GM18951 (cell line): ENCODE measurements around the gene XXYLT1.

Source experiments
- POLR2A ChIP-seq: IDR thresholded peaks from 4 replicates; pipeline ENCODE4 v1.6.1; 2011; ENCODE audit warnings: mild to moderate bottlenecking; ENCODE audit not compliant: insufficient read length, insufficient read depth; ENCODE audit errors: extremely low read depth
- in situ Hi-C: fragments of 300-500 bp; cut with MboI; formaldehyde crosslinking; loops from one replicate; pipeline ENCODE4 v1.12.0; 2022; ENCODE audit warnings: low sequenced_read_pairs, mixed read lengths, inconsistent platforms; ENCODE audit not compliant: unreplicated experiment

The XXYLT1 gene

GRCh38 chr3:195073866-195074860 is 196.8 kb downstream of the XXYLT1 start:
- in situ Hi-C loops: no loop called here
- TF ChIP-seq POLR2A: no peak

DNA sequence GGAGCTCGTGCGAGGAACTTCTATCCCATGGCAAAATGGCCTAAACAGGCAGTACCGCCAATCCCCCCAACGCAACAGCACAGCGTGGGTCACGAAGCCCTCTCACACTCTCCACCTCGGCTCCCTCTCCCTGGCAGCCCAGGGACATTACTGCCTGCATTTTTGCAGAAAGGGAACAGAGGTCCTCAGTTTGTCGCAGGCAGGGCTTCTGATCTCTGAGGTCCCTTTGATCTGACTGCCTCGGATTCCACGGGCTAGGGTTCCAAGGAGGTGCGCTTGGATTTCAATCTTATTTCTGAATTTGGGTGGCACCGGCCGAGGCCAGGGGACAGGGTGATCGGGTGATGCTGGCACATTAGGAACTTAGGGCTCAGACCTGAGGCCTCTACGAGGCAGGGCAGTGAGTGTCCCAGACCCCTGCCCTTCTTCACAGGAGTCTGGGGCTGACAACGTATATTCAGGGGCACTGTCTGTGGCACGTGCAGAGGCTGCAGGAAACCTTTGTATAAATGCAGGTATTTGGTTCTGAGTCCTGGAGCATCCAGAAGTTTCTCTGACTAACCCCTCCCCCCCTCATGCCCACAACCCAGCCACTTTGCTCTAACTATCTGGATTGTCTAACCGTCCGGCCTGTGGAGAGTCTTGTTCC is 197.9 kb downstream of the XXYLT1 start:
- in situ Hi-C loops: no loop called here
- TF ChIP-seq POLR2A: no peak

GRCh38 chr3:195071916-195072820 is 198.8 kb downstream of the XXYLT1 start:
- in situ Hi-C loops: no loop called here
- TF ChIP-seq POLR2A: no peak

GRCh38 chr3:195071011-195071728 is 199.8 kb downstream of the XXYLT1 start:
- in situ Hi-C loops: no loop called here
- no peak for TF ChIP-seq POLR2A

DNA sequence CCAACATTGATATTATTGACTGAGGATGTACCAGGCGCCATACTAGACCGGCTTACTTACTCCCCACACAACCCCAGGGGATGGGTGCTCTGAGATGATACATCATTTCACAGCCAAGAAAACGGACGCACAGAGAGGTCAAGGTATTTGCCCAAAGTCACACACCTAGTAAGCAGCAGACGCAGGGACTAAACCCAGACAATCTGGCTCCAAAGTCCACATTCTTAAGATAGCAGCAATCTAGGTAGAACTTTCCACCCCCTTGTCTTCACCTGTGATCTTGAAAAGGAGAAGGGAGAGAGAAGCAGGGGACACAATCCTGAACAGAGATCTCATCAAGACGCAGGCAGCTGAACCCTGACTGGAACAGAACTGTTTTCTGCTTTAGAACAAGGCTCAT is 200.6 kb downstream of the XXYLT1 start:
- in situ Hi-C loops: no loop called here
- TF ChIP-seq POLR2A: no peak

- in situ Hi-C loops: no loop called here
- TF ChIP-seq POLR2A: no peak
Measured at GRCh38 chr3:195069501-195070251, 201.3 kb downstream of the XXYLT1 start.

DNA sequence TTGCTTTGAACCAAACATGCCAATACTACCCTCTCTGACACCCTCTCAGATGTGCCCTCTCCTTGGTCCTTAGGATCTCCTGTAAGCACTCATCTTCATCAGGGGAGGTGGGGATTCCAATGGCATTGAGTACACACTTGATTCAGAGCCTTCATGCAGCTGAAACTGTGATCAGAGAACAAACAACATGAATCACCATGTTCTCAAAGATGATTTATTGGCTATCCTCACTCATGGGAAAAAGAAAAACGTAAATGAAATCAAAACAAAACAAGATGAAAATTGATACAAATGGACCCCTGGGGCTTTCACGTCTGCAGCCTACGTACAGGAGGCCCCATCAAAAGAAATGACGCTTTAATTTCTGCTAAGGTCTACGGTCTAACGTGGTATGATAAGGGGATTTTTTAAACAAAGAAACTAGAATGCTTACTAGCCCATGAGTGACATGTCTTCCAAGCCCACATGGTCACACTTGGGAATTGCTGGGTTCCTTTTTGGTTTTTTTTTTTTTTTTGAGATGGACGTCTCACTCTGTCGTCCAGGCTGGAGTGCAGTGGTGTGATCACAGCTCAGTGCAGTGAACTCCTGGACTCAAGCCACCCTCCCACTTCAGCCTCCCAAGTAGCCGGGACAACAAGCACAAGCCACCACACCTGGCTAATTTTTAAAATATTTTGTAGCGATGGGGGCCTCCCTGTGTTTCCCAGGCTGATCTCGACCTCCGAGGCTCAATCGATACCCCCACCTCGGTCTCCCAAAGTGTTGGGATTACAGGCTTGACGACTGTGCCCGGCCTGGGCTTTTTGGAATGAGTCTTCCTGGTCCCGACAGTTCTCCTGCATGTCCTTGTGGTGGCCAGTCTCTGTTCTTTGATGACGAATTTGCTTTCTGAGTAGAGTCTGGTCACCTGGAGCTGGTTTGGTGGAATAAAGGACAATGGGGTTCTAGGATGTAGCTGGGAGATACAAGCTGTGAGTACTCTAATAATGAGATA is 202.6 kb downstream of the XXYLT1 start:
- in situ Hi-C loops: no loop called here

GRCh38 chr3:195066441-195066841 is 204.5 kb downstream of the XXYLT1 start:
- no peak for TF ChIP-seq POLR2A
- in situ Hi-C loops: no loop called here

More for the DNA sequence above, 202.6 kb downstream of the XXYLT1 start:
- TF ChIP-seq POLR2A: no peak

GRCh38 chr3:195065864-195066185 is 205.1 kb downstream of the XXYLT1 start:
- in situ Hi-C loops: no loop called here
- TF ChIP-seq POLR2A: no peak

GRCh38 chr3:195065142-195065863 is 205.7 kb downstream of the XXYLT1 start:
- in situ Hi-C loops: no loop called here
- TF ChIP-seq POLR2A: no peak

DNA sequence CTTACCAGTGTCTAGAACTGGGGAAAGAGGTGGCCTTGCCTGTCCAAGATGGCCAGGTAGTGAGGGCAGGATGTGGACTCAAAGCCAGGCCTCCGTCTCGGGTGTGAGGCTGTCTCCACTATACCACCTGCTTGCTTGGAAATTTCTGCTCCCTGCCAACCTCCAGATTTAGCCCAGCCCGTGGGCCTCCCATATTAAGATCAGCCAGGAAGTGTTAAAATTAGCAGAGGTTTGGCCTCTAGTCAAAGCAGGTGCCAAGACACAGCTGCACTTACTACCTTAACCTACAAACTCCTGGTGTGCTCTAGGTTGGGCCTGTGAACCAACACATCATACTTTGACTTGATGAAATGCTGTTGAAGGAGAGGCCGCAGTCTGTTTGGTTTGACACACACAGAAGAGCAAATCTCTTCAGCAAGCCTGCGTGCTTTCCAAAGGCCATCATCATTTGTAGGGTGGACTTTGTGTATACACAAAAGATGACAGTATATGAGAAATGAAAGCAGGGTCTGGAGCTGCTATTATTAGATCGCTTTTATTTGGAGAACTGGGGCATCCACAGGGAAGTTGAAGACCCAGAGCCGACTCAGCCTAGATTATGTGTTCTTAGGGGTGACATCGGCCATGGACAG is 206.5 kb downstream of the XXYLT1 start:
- in situ Hi-C loops: no loop called here
- no peak for TF ChIP-seq POLR2A
